Hepatocyte (in vitro differentiated cells): ENCODE measurements around the gene ADAMTSL1.

Experiments
- EZH2 ChIP-seq: fragments of 200-600 bp; sonication (generic); IDR thresholded peaks from 2 replicates; pipeline ENCODE4 v1.6.1; 2016; ENCODE audit warnings: antibody characterized with exemption, mild to moderate bottlenecking, borderline replicate concordance
- EZH2phosphoT487 ChIP-seq: fragments of 200-600 bp; sonication (generic); IDR thresholded peaks from one replicate; pipeline ENCODE4 v1.6.1; 2018; ENCODE audit warnings: antibody characterized with exemption, mild to moderate bottlenecking, low read depth, moderate library complexity; ENCODE audit not compliant: unreplicated experiment, severe bottlenecking
- TF ChIP-seq, protein P1 (sequence below): fragments of 200-600 bp; sonication (generic); IDR thresholded peaks from 2 replicates; pipeline ENCODE4 v1.5.1; 2016; ENCODE audit warnings: antibody characterized with exemption, mild to moderate bottlenecking; ENCODE audit not compliant: poor library complexity

DNA sequence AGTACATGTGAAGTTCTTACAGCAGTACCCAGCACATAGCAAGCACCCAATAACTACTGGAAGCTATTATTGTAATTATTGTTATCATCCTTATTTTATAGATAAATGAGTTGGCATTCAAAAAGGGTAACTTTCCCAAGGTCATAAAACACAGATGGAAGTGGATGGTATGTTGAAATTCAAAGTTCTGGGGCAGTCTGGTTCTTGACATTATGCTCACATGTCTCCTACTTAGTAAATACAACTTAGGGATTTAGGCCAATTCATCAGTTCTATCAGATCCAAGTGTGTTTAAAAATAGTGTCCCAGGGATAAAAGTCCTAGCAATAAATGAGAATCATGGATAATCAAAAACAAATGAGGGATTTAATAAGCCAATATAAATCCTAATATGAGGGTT lies 265.2 kb downstream of the ADAMTSL1 start:
- TF ChIP-seq EZH2 (no peak), EZH2phosphoT487 (no peak)
- TF ChIP-seq, protein P1, sequence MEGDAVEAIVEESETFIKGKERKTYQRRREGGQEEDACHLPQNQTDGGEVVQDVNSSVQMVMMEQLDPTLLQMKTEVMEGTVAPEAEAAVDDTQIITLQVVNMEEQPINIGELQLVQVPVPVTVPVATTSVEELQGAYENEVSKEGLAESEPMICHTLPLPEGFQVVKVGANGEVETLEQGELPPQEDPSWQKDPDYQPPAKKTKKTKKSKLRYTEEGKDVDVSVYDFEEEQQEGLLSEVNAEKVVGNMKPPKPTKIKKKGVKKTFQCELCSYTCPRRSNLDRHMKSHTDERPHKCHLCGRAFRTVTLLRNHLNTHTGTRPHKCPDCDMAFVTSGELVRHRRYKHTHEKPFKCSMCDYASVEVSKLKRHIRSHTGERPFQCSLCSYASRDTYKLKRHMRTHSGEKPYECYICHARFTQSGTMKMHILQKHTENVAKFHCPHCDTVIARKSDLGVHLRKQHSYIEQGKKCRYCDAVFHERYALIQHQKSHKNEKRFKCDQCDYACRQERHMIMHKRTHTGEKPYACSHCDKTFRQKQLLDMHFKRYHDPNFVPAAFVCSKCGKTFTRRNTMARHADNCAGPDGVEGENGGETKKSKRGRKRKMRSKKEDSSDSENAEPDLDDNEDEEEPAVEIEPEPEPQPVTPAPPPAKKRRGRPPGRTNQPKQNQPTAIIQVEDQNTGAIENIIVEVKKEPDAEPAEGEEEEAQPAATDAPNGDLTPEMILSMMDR = no peak
